Heart left ventricle (tissue), 16 donors: Measurements from ENCODE around the gene SORCS2. TPM values are rescaled to one million over a fixed set of nuclear protein-coding genes. Genes with fewer than 3 reads are reported as not detected.

Source experiments
- ATAC-seq, 4 donors: fragments of 200-7000 bp; cut with Tn5 transposase; one replicate each; pipeline ENCODE4 v1.9.1; 2020 to 2022; ENCODE audit warnings: moderate library complexity in 4 of 4, mild to moderate bottlenecking in 3 of 4, moderate number of reproducible peaks in 1 of 4
- DNase-seq, 5 donors: peaks; one replicate each; pipeline ENCODE4 v3.0.0-alpha.2; 2020
- H3K27ac ChIP-seq, 12 donors: fragments of 200-600 bp; sonication (generic) in 4 of 12; one replicate each; pipeline versions ENCODE4 v1.5.0 to v1.8.0; 2016 to 2022; ENCODE audit warnings: mild to moderate bottlenecking in 2 of 12
- H3K27me3 ChIP-seq, 9 donors: fragments of 200-600 bp; sonication (generic) in 2 of 9; one replicate each; pipeline versions ENCODE4 v1.5.1 to v1.8.0; 2016 to 2022; ENCODE audit warnings: mild to moderate bottlenecking in 3 of 9
- H3K36me3 ChIP-seq, 9 donors: fragments of 200-600 bp; sonication (generic) in 2 of 9; one replicate each; pipeline versions ENCODE4 v1.5.0 to v1.8.0; 2018 to 2022; ENCODE audit warnings: mild to moderate bottlenecking in 2 of 9
- H3K4me1 ChIP-seq, 12 donors: fragments of 200-600 bp; sonication (generic) in 4 of 12; one replicate each; pipeline versions ENCODE4 v1.5.0 to v1.8.0; 2016 to 2022; ENCODE audit warnings: mild to moderate bottlenecking in 3 of 12
- H3K4me3 ChIP-seq, 12 donors: fragments of 200-600 bp; sonication (generic) in 4 of 12; one replicate each; pipeline versions ENCODE4 v1.5.0 to v1.8.0; 2017 to 2022; ENCODE audit warnings: mild to moderate bottlenecking in 9 of 12, moderate library complexity in 4 of 12
- H3K9me3 ChIP-seq, 12 donors: fragments of 200-600 bp; sonication (generic) in 4 of 12; one replicate each; pipeline versions ENCODE4 v1.5.0 to v1.8.0; 2016 to 2022; ENCODE audit warnings: mild to moderate bottlenecking in 1 of 12
- CTCF ChIP-seq, 12 donors: fragments of 200-600 bp; sonication (generic) in 4 of 12; IDR thresholded peaks; one replicate each; pipeline versions ENCODE4 v1.5.0 to v1.8.0; 2018 to 2022; ENCODE audit warnings: antibody characterized with exemption in 12 of 12, mild to moderate bottlenecking in 5 of 12
- POLR2A ChIP-seq, 2 donors: fragments of 450-650 bp; IDR thresholded peaks; one replicate each; pipeline ENCODE4 v1.6.1; 2017; ENCODE audit warnings: antibody characterized with exemption in 2 of 2, mild to moderate bottlenecking in 2 of 2, moderate library complexity in 2 of 2
- WGBS, 4 donors: extraction: QIAGEN DNeasy Blood & Tissue Kit in 2 of 4; methylation state at CpG; one replicate each; pipeline versions ENCODE4 v1.1.5 to v1.1.7; 2013 to 2018; 5-methylcytosine and 5-hydroxymethylcytosine counted together
- intact Hi-C, 10 donors: fragments of 100-400 bp; cut with DNase I; formaldehyde crosslinking; loops; one replicate each; pipeline versions ENCODE4 v1.11.1 to v1.14.2; 2022
- polyA plus RNA-seq, 2 donors: library from polyadenylated mRNA; stranded (reverse); fragments of 200-250 nt; gene quantifications; one replicate each; pipeline ENCODE4 v1.2.3, GENCODE V29; 2013
- total RNA-seq, 9 donors: library from RNA; depleted of rRNA in 2 of 9; stranded (reverse); fragments of >200 nt in 2 of 9; fragmentation: NEBNext Ultra II Directional in 3 of 9; extraction: Animal tissue kit (Norgen Biotek cat#: 25700) in 3 of 9; gene quantifications; one replicate each; pipeline versions ENCODE4 v1.1.0 to v1.2.4, GENCODE V29; 2016 to 2023
- donor health status: ischemic (EF 13 %, LVEDD 7.1; RV severe dilation, severe dysfunction).
- donor health status: healthy with polysubstance abuse.
- donor health status: DM: no; HTN: yes; CAD: no.
- donor health status: DM: no; HTN: no; CAD: no.
- donor health status: ischemic (EF 25% LVEDD 6.9; RV normal size, moderate dysfunction).
- donor health status: ischemic (EF 25% LVEDD 5.7; RV mildly dilated, moderate dysfunction).
- donor health status: healthy.
- donor health status: DM: yes; HTN: yes; CAD: no.
- donor health status: ischemic (EF 35%, LVEDD 5.7; RV mildly dilated, moderate dysfunction).
- donor health status: nonischemic (EF 11% LVEDD 7.7; RV severe dilation, severe dysfunction).
- donor health status: DM: yes; HTN: yes; CAD: no.
- donor health status: PGD.
- donor health status: ischemic (EF 29% LVEDD 5.4; RV normal size, mild dysfunction).
- donor health status: nonischemic (EF 23%, LVEDD 6.1; RV moderate dilation, normal function).

The SORCS2 gene
- total and polyA plus RNA-seq, 11 donors: 0.28 to 5.5 (median 2.4) TPM

DNA sequence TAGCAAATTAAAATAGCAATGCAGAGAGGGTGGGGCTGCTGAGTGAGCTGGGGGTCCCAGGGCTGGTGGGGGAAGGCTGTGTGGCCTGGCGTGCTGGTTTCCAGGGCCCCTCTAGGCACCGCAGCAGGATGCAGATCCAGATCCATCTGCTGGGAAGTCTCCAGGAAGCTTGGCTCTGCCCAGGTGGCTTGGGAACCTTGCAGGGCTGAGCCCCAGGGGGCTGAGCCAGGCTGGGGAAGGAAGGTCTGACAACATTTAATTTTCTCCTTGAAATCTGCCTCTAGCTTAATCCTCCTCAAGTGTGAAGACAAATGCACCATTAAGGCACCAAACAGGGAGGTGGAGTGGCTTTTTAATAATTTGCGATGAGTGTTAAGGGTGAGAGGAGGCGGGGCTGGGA is 31.7 kb downstream of the SORCS2 start:
- no peak overlapping the region for H3K4me3 ChIP-seq
- ATAC-seq (no peak), DNase-seq (peak in 1 of 5 donors; percentile 2)
- H3K27ac ChIP-seq: no peak overlapping the region
- H3K36me3 ChIP-seq: no peaks in the 10 kb centered on the region
- intact Hi-C loops: no loop called here
- H3K4me1 ChIP-seq: no peaks in the 10 kb centered on the region
- TF ChIP-seq POLR2A (IDR thresholded peaks at IDR 0.05) (no peak), CTCF (IDR thresholded peaks at IDR 0.05) (no peak)
- H3K9me3 ChIP-seq: no peaks in the 10 kb centered on the region
- H3K27me3 ChIP-seq: no peaks in the 10 kb centered on the region
- WGBS, 4 donors: 68 to 89% (median 81%) methylated on average over 2 to 4 of the region's 4 CpGs

- DNase-seq: no peak
- ATAC-seq: no peak
- Histone ChIP-seq H3K9me3 (no peaks in the 10 kb centered on the region), H3K27me3 (no peaks in the 10 kb centered on the region), H3K4me3 (no peak overlapping the region), H3K27ac (no peak overlapping the region), H3K36me3 (no peaks in the 10 kb centered on the region), H3K4me1 (no peaks in the 10 kb centered on the region)
- intact Hi-C loops: no loop called here
- no peak for TF ChIP-seq CTCF (IDR thresholded peaks at IDR 0.05)
- TF ChIP-seq POLR2A (IDR thresholded peaks at IDR 0.05): no peak
- WGBS, 4 donors: 94 to 97% (median 95%) methylated on average over 11 of the region's 11 CpGs
Observed at GRCh38 chr4:7224878-7225533, 32.7 kb downstream of the SORCS2 start.

DNA sequence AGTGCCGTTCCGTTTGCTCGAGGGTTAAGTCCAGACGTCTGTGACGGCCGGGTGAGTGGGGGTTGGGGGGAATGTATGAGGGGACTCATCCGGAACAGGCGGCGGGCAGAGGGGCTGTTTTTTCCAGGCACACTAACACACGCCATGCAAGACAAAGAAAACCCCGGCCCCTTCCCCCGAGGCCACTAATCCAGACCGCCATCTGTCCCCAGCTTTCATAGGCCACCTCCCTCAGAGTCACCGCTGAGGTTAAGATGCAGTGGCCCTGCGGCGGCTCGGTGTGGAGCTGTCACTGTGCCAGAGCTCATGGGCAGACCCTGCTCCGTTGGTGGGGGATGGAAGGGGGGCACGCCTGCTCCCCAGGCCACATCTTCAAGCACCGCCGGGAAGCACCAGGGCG is 34.1 kb downstream of the SORCS2 start:
- Histone ChIP-seq H3K9me3 (peaks cover 0 to 3% (median 0%) of the 10 kb centered on the region in 12 donors), H3K4me3 (no peak overlapping the region), H3K27me3 (no peaks in the 10 kb centered on the region), H3K4me1 (no peaks in the 10 kb centered on the region), H3K27ac (no peak overlapping the region), H3K36me3 (no peaks in the 10 kb centered on the region)
- ATAC-seq (no peak), DNase-seq (no peak)
- intact Hi-C loops: no loop called here
- TF ChIP-seq POLR2A (IDR thresholded peaks at IDR 0.05) (no peak), CTCF (IDR thresholded peaks at IDR 0.05) (no peak)
- 58 to 72% (median 68%) methylated on average over 14 to 22 of the region's 22 CpGs for WGBS, 4 donors

GRCh38 chr4:7227008-7227407 is 34.7 kb downstream of the SORCS2 start:
- 57 to 72% (median 63%) methylated on average over 10 of the region's 10 CpGs for WGBS, 4 donors
- DNase-seq: no peak
- H3K27ac ChIP-seq: no peak overlapping the region
- ATAC-seq: peak in 2 of 4 donors; percentile 39 to 40
- TF ChIP-seq POLR2A (IDR thresholded peaks at IDR 0.05): no peak
- TF ChIP-seq CTCF (IDR thresholded peaks at IDR 0.05): no peak
- no peak overlapping the region for H3K4me3 ChIP-seq
- no peaks in the 10 kb centered on the region for H3K27me3 ChIP-seq
- H3K9me3 ChIP-seq: peaks cover 0 to 3% (median 0%) of the 10 kb centered on the region in 12 donors
- H3K4me1 ChIP-seq: no peaks in the 10 kb centered on the region
- H3K36me3 ChIP-seq: no peaks in the 10 kb centered on the region
- intact Hi-C loops: no loop called here
